ENCODE results near the gene SAMD14. TPM values are rescaled to one million over a fixed set of nuclear protein-coding genes. Genes with fewer than 3 reads are reported as not detected.
"Not testable (repeated sequence)": the region's sequence is repeated elsewhere in the genome, so short reads cannot be mapped to it uniquely, and the experiment has no call there.

The SAMD14 gene
- total RNA-seq, 2 donors from 2014 or later, result 1.7 to 5.8 TPM

GRCh38 chr17:50064253-50065001 is 65.5 kb downstream of the SAMD14 start:
- Mint-ChIP-seq H3K27me3 (no peaks in the 10 kb centered on the region), H3K27ac (no peak overlapping the region), H3K4me3 (no peak overlapping the region), H3K4me1 (peaks cover 12% of the 10 kb centered on the region), H3K36me3 (ENCODE audit: low read depth) (no peaks in the 10 kb centered on the region)
- ATAC-seq, result no peak
- no peaks in the 10 kb centered on the region for H3K9me3 ChIP-seq (ENCODE audit: control insufficient read depth, low read length, poor library complexity, severe bottlenecking)
- DNase-seq, result no peak

- no peaks in the 10 kb centered on the region for H3K9me3 ChIP-seq (ENCODE audit: control insufficient read depth, low read length, poor library complexity, severe bottlenecking)
- ATAC-seq, result no peak
- no peak for DNase-seq
- Mint-ChIP-seq H3K27ac (no peak overlapping the region), H3K4me1 (peaks cover 14% of the 10 kb centered on the region), H3K36me3 (ENCODE audit: low read depth) (no peaks in the 10 kb centered on the region), H3K4me3 (no peak overlapping the region), H3K27me3 (no peaks in the 10 kb centered on the region)
These were observed 66.3 kb downstream of the SAMD14 start for GRCh38 chr17:50063561-50064252.

GRCh38 chr17:50062293-50063243 is 67.4 kb downstream of the SAMD14 start:
- no peaks in the 10 kb centered on the region for H3K36me3 Mint-ChIP-seq (ENCODE audit: low read depth)

GRCh38 chr17:50061713-50062045 is 68.3 kb downstream of the SAMD14 start:
- peaks cover 27% of the 10 kb centered on the region for H3K4me1 Mint-ChIP-seq
- not testable (repeated sequence) for H3K27ac Mint-ChIP-seq; H3K27me3 Mint-ChIP-seq; ATAC-seq; H3K36me3 Mint-ChIP-seq (ENCODE audit: low read depth); DNase-seq; H3K4me3 Mint-ChIP-seq; H3K9me3 ChIP-seq (ENCODE audit: control insufficient read depth, low read length, poor library complexity, severe bottlenecking)

More at GRCh38 chr17:50062293-50063243, 67.4 kb downstream of the SAMD14 start:
- H3K9me3 ChIP-seq (ENCODE audit: control insufficient read depth, low read length, poor library complexity, severe bottlenecking), result no peaks in the 10 kb centered on the region
- Mint-ChIP-seq H3K27me3 (no peaks in the 10 kb centered on the region), H3K4me1 (peaks cover 22% of the 10 kb centered on the region), H3K27ac (no peak overlapping the region), H3K4me3 (no peak overlapping the region)
- ATAC-seq, result no peak
- no peak for DNase-seq

GRCh38 chr17:50060951-50061712 is 68.8 kb downstream of the SAMD14 start:
- no peaks in the 10 kb centered on the region for H3K9me3 ChIP-seq (ENCODE audit: control insufficient read depth, low read length, poor library complexity, severe bottlenecking)
- ATAC-seq (no peak), DNase-seq (no peak)
- Mint-ChIP-seq H3K4me3 (no peak overlapping the region), H3K4me1 (peaks cover 30% of the 10 kb centered on the region), H3K27me3 (no peaks in the 10 kb centered on the region), H3K27ac (no peak overlapping the region), H3K36me3 (ENCODE audit: low read depth) (no peaks in the 10 kb centered on the region)

Other genes starting within 250 kb of the SAMD14 start
- under 1 TPM in 1 of 2 donors, not detected in 1; 0.68 TPM for gene DLX4, start 161.0 kb downstream of the SAMD14 start, total RNA-seq
- not detected for gene DLX3, start 134.9 kb downstream of the SAMD14 start, total RNA-seq
- gene ITGA3, start 74.0 kb downstream of the SAMD14 start, total RNA-seq, result 10 to 100 TPM in 1 of 2 donors, 1 to 10 TPM in 1; 8.0 to 10.6 TPM
- gene PDK2, start 34.8 kb downstream of the SAMD14 start, total RNA-seq, result 10 to 100 TPM; 19.9 to 20.9 TPM
- gene PPP1R9B, start 20.5 kb upstream of the SAMD14 start, total RNA-seq, result 100 to 1,000 TPM in 1 of 2 donors, 10 to 100 TPM in 1; 82.9 to 111 TPM
- gene SGCA, start 35.8 kb upstream of the SAMD14 start, total RNA-seq, result not detected
- 10 to 100 TPM; 15.4 to 16.6 TPM for gene COL1A1, start 71.5 kb upstream of the SAMD14 start, total RNA-seq
- not detected for gene TMEM92, start 144.3 kb upstream of the SAMD14 start, total RNA-seq
- gene XYLT2, start 216.0 kb upstream of the SAMD14 start, total RNA-seq, result 10 to 100 TPM; 19.2 to 20.4 TPM
- 10 to 100 TPM; 29.4 to 37.0 TPM for gene MRPL27, start 243.0 kb upstream of the SAMD14 start, total RNA-seq
- gene EME1, start 243.1 kb upstream of the SAMD14 start, total RNA-seq, result 1 to 10 TPM in 1 of 2 donors, under 1 TPM in 1; 0.55 to 1.3 TPM